Mammary epithelial cell (primary cell): ENCODE results near the gene TRMT10A.

Experiments used
- CTCF ChIP-seq, 2 donors: IDR thresholded peaks in 1 of 2; conservative IDR thresholded peaks in 1 of 2; 2 replicates each; pipeline ENCODE4 v1.5.1; 2011 to 2012; ENCODE audit warnings: inconsistent platforms in 2 of 2, low read length in 2 of 2, mild to moderate bottlenecking in 2 of 2, control low read depth in 1 of 2, low read depth in 1 of 2; ENCODE audit not compliant: insufficient read depth in 1 of 2; ENCODE audit errors: extremely low read depth in 1 of 2
- EZH2 ChIP-seq: IDR thresholded peaks from 2 replicates; pipeline ENCODE4 v1.6.1; 2012; ENCODE audit warnings: low read length, inconsistent platforms, borderline replicate concordance

GRCh38 chr4:99586797-99587196, 23.0 kb upstream of the TRMT10A start:
- TF ChIP-seq CTCF (conservative IDR thresholded peaks at IDR 0.05 in 1 of 2, IDR thresholded peaks at IDR 0.05 in 1 of 2; ENCODE audit: extremely low read depth in 1 of 2, insufficient read depth in 1 of 2, low read depth in 1 of 2, low read length in 2 of 2): no peak
- no peak for TF ChIP-seq EZH2
